GM23248 (cell line): ENCODE measurements around the gene CD93. TPM values are rescaled to one million over a fixed set of nuclear protein-coding genes. Genes with fewer than 3 reads are reported as not detected.

Experiments
- DNase-seq: peaks from one replicate; pipeline ENCODE4 v3.0.0-alpha.2; 2015
- H2AFZ ChIP-seq: fragments of 200-600 bp; sonication (generic); 2 replicates; pipeline ENCODE4 v1.6.1; 2016; ENCODE audit warnings: antibody characterized with exemption
- H3F3A ChIP-seq: fragments of 200-600 bp; sonication (generic); 2 replicates; pipeline ENCODE4 v1.6.1; 2016; ENCODE audit warnings: mild to moderate bottlenecking, antibody characterized with exemption, mixed run types; ENCODE audit not compliant: insufficient read depth
- H3K27ac ChIP-seq: fragments of 200-600 bp; sonication (generic); 2 replicates; pipeline ENCODE4 v1.5.1; 2016; ENCODE audit warnings: mild to moderate bottlenecking
- H3K27me3 ChIP-seq: fragments of 200-600 bp; sonication (generic); replicated peaks from 2 replicates; pipeline ENCODE4 v1.6.1; 2016; ENCODE audit warnings: mild to moderate bottlenecking; ENCODE audit not compliant: insufficient read depth
- H3K36me3 ChIP-seq: fragments of 200-600 bp; sonication (generic); 2 replicates; pipeline ENCODE4 v1.6.1; 2016; ENCODE audit warnings: low read depth, mild to moderate bottlenecking
- H3K4me1 ChIP-seq: fragments of 200-600 bp; sonication (generic); 2 replicates; pipeline ENCODE4 v1.6.1; 2016; ENCODE audit warnings: mild to moderate bottlenecking; ENCODE audit not compliant: insufficient read depth
- H3K4me2 ChIP-seq: fragments of 200-600 bp; sonication (generic); one replicate; pipeline ENCODE4 v1.6.1; 2016; ENCODE audit warnings: mild to moderate bottlenecking; ENCODE audit not compliant: unreplicated experiment
- H3K4me3 ChIP-seq: fragments of 200-600 bp; sonication (generic); 2 replicates; pipeline ENCODE4 v1.5.1; 2016; ENCODE audit warnings: mild to moderate bottlenecking
- H3K79me2 ChIP-seq: fragments of 200-600 bp; sonication (generic); 2 replicates; pipeline ENCODE4 v1.6.1; 2016; ENCODE audit warnings: mild to moderate bottlenecking; ENCODE audit not compliant: insufficient read depth
- H3K9ac ChIP-seq: fragments of 200-600 bp; sonication (generic); 2 replicates; pipeline ENCODE4 v1.6.1; 2016; ENCODE audit warnings: mild to moderate bottlenecking
- H3K9me2 ChIP-seq: fragments of 200-600 bp; sonication (generic); 2 replicates; pipeline ENCODE4 v1.6.1; 2016; ENCODE audit warnings: mixed run types, mild to moderate bottlenecking, moderate library complexity; ENCODE audit not compliant: insufficient read depth
- H3K9me3 ChIP-seq: fragments of 200-600 bp; sonication (generic); one replicate; pipeline ENCODE4 v1.6.1; 2017; ENCODE audit warnings: low read depth
- H4K20me1 ChIP-seq: fragments of 200-600 bp; sonication (generic); 2 replicates; pipeline ENCODE4 v1.6.0; 2016; ENCODE audit not compliant: insufficient read depth
- EZH2 ChIP-seq: fragments of 200-600 bp; sonication (generic); IDR thresholded peaks from 2 replicates; pipeline ENCODE4 v1.6.1; 2018; ENCODE audit warnings: antibody characterized with exemption, mild to moderate bottlenecking; ENCODE audit not compliant: insufficient read depth, poor library complexity, severe bottlenecking
- EZH2phosphoT487 ChIP-seq: fragments of 200-600 bp; sonication (generic); IDR thresholded peaks from 2 replicates; pipeline ENCODE4 v1.6.1; 2018; ENCODE audit warnings: antibody characterized with exemption, moderate library complexity, mild to moderate bottlenecking, low read depth; ENCODE audit not compliant: insufficient read depth
- WGBS, 2 experiments: methylation state at CpG; one replicate each; pipeline ENCODE4 v1.1.6; 2015 to 2017; ENCODE audit warnings: low lambda C conversion rate in 2 of 2, low coverage in 1 of 2; ENCODE audit errors: missing lambda C conversion rate in 2 of 2; 5-methylcytosine and 5-hydroxymethylcytosine counted together
- in situ Hi-C: fragments of 300-500 bp; cut with MboI; formaldehyde crosslinking; loops from 2 replicates; pipeline ENCODE4 v1.15.0; 2020
- polyA plus RNA-seq: library from polyadenylated mRNA; unstranded; fragments of >200 nt; fragmentation: Nextera tagmentation; extraction: Ambion mirVana; gene quantifications from 2 replicates; pipeline ENCODE4 v1.2.1, GENCODE V29; 2016
- total RNA-seq: library from RNA; depleted of rRNA; stranded (reverse); fragments of >200 nt; shearing (Covaris generic); gene quantifications from 2 replicates; pipeline ENCODE4 v1.2.3, GENCODE V29; 2014

The CD93 gene
- total and polyA plus RNA-seq, 2 experiments from 2014 or later, result 0.03 TPM; not detected in 1

DNA sequence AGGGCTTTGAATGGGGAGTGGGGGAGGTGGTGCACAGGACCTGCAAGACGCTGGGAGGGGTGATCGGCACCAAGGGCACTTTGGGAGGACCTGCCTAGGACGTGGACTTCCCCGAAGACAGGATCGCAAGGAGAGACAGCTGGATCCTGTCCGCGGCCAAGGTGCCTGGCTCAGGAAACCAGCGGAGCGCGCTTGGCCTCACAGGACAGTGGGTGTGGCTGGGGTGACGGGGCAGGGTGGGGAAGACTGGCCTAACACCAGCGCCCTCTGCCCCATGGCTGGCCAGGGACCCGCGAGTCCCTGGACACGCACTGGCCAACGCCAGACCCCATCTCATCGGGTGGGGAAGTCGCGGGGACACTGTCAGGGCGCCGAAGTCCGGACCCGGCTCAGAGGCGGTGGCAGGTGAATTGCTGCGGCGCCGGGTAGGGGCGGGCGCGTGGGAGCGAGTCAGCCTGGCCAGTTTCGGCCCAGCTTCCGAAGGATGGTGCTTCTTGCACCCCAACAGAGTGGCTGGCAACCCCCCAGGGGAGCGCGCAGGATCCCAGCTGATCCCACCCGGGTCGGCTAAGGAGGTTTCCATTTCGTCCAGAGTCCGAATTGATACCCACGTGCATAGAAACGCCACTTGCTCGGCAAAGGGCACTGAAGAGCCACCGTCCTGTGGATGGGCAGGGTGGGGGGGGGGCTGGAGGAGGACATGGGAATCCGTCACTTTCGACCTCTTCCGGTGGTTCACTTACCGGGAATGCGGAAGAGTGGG is 35.9 kb downstream of the CD93 start:
- Histone ChIP-seq H3K27me3 (no peaks in the 10 kb centered on the region), H3K27ac (peak overlapping the region; percentile 47), H3F3A (peaks cover 21% of the 10 kb centered on the region), H3K9ac (peak overlapping the region; percentile 85), H2AFZ (peak overlapping the region; percentile 94), H3K4me3 (peak overlapping the region; percentile 77), H4K20me1 (no peaks in the 10 kb centered on the region), H3K4me1 (peaks cover 10% of the 10 kb centered on the region; the same call in 1 of the 2 replicates), H3K4me2 (peak overlapping the region; percentile 94), H3K36me3 (no peaks in the 10 kb centered on the region), H3K9me2 (no peaks in the 10 kb centered on the region), H3K79me2 (peaks cover 5% of the 10 kb centered on the region), H3K9me3 (no peaks in the 10 kb centered on the region)
- in situ Hi-C loops, result loop anchor here (10.0 to 25.0 kb wide), 2 partner anchors 187 to 285 kb away; no protein-coding TSS in a partner anchor
- no peak for TF ChIP-seq EZH2
- TF ChIP-seq EZH2phosphoT487, result no peak
- DNase-seq, result peak; percentile 68
- WGBS, 2 experiments, result 1 to 2% methylated on average over 38 to 39 of the region's 48 CpGs

DNA sequence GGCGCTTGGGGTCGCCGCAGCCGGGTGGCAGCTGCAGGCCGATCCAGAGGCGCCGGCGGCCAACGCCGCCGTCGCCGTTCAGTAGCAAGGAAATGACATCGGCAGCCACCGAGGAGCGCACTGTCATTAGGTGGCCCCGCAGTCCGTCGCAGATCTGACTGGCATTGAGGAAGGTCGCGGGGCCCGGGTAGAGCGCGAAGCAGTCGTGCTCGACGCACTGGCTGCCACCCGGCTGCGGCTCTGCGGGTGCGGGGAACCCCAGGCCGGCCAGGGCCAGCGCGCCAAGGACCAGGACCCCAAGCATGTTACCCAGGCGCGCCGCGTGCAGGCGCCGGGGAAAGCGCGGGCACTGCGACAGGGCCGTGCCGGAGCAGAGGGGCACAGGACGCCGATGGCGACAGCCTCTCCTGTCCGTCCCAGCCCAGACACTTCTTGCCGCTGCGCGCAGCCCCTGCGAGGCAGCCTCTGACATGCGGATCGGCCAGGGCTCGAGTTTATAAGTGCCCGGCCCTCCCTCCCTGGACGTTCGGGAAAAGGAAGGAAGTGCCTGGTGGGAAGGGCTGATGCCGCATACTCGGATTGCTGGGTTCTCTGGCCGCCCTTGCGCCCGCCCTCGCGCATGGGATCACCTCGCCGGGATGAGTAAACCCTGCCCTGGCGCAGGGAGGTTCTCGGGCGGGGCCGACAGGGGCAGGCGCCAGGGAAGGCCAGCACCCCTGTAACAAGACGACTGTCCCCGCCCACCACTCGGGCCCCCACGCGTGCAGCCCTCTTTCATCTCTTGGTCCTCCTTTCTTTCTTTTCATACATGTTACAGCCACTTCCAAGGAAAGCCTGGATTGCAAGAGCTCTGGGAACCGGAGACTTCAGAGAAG is 36.7 kb downstream of the CD93 start, which contains the start of gene THBD:
TSS of gene THBD (minus strand) at position 472 of the 875 bp plus-strand sequence. CDS start at position 304, 168 bp downstream.
- Histone ChIP-seq H3F3A (peaks cover 26% of the 10 kb centered on the region), H3K9me3 (no peaks in the 10 kb centered on the region), H3K79me2 (peaks cover 5% of the 10 kb centered on the region), H3K4me1 (peaks cover 10% of the 10 kb centered on the region; the same call in 1 of the 2 replicates), H3K36me3 (no peaks in the 10 kb centered on the region), H4K20me1 (no peaks in the 10 kb centered on the region), H3K27me3 (no peaks in the 10 kb centered on the region), H3K4me3 (peak within 1 kb of the TSS; percentile 77), H3K27ac (peak within 1 kb of the TSS; percentile 47), H3K9me2 (no peaks in the 10 kb centered on the region), H3K9ac (peak within 1 kb of the TSS; percentile 85), H2AFZ (peak within 1 kb of the TSS; percentile 94), H3K4me2 (peak within 1 kb of the TSS; percentile 94)
- in situ Hi-C loops, result loop anchor here (10.0 to 25.0 kb wide), 2 partner anchors 188 to 285 kb away; no protein-coding TSS in a partner anchor
- no peak for TF ChIP-seq EZH2
- 1 to 2% methylated on average over 54 to 67 of the region's 79 CpGs for WGBS, 2 experiments
- peak; percentile 85 for DNase-seq

DNA sequence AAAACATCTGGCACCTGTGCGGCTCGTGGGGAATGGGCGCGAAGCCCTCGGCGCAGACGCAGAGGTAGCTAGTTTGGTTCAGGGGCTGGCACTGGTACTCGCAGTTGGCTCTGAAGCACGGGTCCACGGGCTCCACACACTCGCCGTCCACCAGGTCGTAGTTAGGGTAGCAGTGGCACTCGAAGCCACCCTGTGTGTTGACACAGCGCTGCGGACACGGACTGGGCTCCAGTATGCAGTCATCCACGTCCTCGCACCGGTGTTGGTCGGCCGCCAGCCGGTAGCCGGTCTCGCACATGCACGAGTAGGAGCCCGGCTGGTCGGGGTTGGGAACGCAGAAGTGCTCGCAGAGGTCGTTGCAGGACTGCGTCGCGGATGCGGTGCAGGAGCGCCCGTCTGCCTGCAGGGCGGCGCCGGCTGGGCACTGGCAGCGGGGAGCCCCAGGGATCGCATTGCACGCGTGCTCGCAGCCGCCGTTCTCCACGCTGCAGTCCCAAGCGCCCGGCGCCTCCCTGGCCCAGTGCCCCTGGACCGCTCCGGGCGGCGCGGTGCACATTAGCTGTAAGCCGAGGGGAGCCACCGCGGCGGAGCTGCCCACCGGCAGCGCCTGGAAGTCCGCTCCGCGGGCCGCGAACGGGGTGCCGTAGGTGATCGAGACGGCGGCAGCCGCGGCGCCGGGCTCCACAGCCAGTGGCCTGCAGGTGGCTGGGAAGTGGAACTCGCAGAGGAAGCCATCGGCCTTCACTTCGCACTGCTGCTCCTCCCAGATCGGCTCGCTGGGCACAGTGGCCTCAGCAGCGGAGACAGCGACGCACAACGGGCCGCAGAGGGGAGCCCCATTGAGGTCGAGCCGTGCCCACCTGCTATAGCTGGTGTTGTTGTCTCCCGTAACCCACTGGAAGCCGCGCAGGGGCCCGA is 37.6 kb downstream of the CD93 start:
- H3K27ac ChIP-seq, result no peak overlapping the region
- H3K27me3 ChIP-seq, result no peaks in the 10 kb centered on the region
- no peaks in the 10 kb centered on the region for H3K9me3 ChIP-seq
- H2AFZ ChIP-seq, result peak overlapping the region; percentile 94
- no peaks in the 10 kb centered on the region for H3K36me3 ChIP-seq
- H3K4me3 ChIP-seq, result peak overlapping the region; percentile 77
- WGBS, 2 experiments, result 3 to 5% methylated on average over 83 to 87 of the region's 92 CpGs
- peaks cover 26% of the 10 kb centered on the region for H3F3A ChIP-seq
- peak; percentile 78 for DNase-seq
- peak overlapping the region; percentile 94 for H3K4me2 ChIP-seq
- no peaks in the 10 kb centered on the region for H3K9me2 ChIP-seq
- H3K4me1 ChIP-seq, result peaks cover 10% of the 10 kb centered on the region; the same call in 1 of the 2 replicates
- TF ChIP-seq EZH2, result no peak
- peak overlapping the region; percentile 85 for H3K9ac ChIP-seq
- in situ Hi-C loops, result no loop called here
- peaks cover 5% of the 10 kb centered on the region for H3K79me2 ChIP-seq
- no peaks in the 10 kb centered on the region for H4K20me1 ChIP-seq
